MCF 10A (cell line): ENCODE measurements around the gene SCD5. TPM values are rescaled to one million over a fixed set of nuclear protein-coding genes. Genes with fewer than 3 reads are reported as not detected.

Experiments
- BruUV-seq: library from RNA; stranded (reverse); fragments of 400-500 nt; replicated peaks from 2 replicates; lab custom pipeline; 2021; lab: Mats Ljungman, UMichigan
- CTCF ChIA-PET: fragments of 300-600 bp; sonication (Branson Sonifier 250); formaldehyde crosslinking; extraction: SDS; loops from one replicate; lab custom pipeline; 2021; ENCODE audit warnings: antibody characterized with exemption, inconsistent platforms; lab: Yijun Ruan, JAX
- POLR2A ChIA-PET: fragments of 300-600, 350-650 bp; sonication (Branson Sonifier 250); formaldehyde crosslinking; extraction: SDS; loops from one replicate; lab custom pipeline; 2020; ENCODE audit warnings: antibody characterized with exemption, inconsistent platforms; lab: Yijun Ruan, JAX
- DNase-seq: peaks from one replicate; pipeline ENCODE4 v3.0.0-alpha.2; 2018; ENCODE audit not compliant: unreplicated experiment
- H3K27ac Mint-ChIP-seq: one replicate; pipeline ENCODE4 v1.8.0; 2022; ENCODE audit warnings: mild to moderate bottlenecking, low read depth, mixed read lengths; ENCODE audit not compliant: unreplicated experiment
- H3K27me3 Mint-ChIP-seq: one replicate; pipeline ENCODE4 v1.8.0; 2022; ENCODE audit warnings: mixed read lengths; ENCODE audit not compliant: insufficient read depth, unreplicated experiment
- H3K36me3 Mint-ChIP-seq: one replicate; pipeline ENCODE4 v1.8.0; 2022; ENCODE audit warnings: mild to moderate bottlenecking, moderate library complexity, mixed read lengths; ENCODE audit not compliant: insufficient read depth, unreplicated experiment
- H3K4me1 Mint-ChIP-seq: one replicate; pipeline ENCODE4 v1.8.0; 2022; ENCODE audit warnings: mixed read lengths; ENCODE audit not compliant: insufficient read depth, unreplicated experiment
- H3K4me3 Mint-ChIP-seq: one replicate; pipeline ENCODE4 v1.8.0; 2022; ENCODE audit warnings: mild to moderate bottlenecking, moderate library complexity, mixed read lengths; ENCODE audit not compliant: unreplicated experiment
- H3K9me3 Mint-ChIP-seq: one replicate; pipeline ENCODE4 v1.8.0; 2022; ENCODE audit warnings: mixed read lengths; ENCODE audit not compliant: unreplicated experiment
- intact Hi-C: fragments of 100-400 bp; cut with micrococcal nuclease; formaldehyde crosslinking; loops from 2 replicates; pipeline ENCODE4 v1.14.1; 2022
- total RNA-seq: library from RNA; stranded (reverse); gene quantifications from 2 replicates; pipeline ENCODE4 v1.2.3, GENCODE V29; 2022
- TF ChIP-seq, protein P1 (sequence below): fragments of 200-600 bp; IDR thresholded peaks from one replicate; pipeline ENCODE4 v1.8.0; 2022; ENCODE audit warnings: antibody characterized with exemption, mild to moderate bottlenecking; ENCODE audit not compliant: unreplicated experiment

Gene SCD5
- total RNA-seq, 1 experiment from 2014 or later = 3.6 TPM

DNA sequence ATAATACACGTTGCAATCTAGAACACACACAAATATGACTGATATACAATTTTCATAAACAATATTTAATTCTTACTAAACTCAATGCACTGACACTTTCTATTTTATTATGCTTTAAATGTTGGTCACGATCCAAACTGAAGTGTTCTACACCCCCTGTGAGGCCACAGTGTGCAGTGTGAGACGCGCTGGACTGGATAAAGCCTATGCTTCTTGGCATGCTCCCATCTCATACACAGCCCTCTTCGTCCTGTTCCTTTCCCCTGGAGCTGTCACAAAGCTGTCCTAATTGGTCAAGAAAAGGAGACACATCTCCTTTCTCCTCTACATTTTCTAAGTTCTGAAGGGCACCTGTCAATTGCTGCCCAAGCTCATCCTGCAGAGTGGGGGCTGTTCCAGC is 72.0 kb downstream of the SCD5 start:
- H3K4me1 Mint-ChIP-seq = no peaks in the 10 kb centered on the region
- no peak for DNase-seq
- ChIA-PET POLR2A (no interaction called here), CTCF (no interaction called here)
- TF ChIP-seq, protein P1, sequence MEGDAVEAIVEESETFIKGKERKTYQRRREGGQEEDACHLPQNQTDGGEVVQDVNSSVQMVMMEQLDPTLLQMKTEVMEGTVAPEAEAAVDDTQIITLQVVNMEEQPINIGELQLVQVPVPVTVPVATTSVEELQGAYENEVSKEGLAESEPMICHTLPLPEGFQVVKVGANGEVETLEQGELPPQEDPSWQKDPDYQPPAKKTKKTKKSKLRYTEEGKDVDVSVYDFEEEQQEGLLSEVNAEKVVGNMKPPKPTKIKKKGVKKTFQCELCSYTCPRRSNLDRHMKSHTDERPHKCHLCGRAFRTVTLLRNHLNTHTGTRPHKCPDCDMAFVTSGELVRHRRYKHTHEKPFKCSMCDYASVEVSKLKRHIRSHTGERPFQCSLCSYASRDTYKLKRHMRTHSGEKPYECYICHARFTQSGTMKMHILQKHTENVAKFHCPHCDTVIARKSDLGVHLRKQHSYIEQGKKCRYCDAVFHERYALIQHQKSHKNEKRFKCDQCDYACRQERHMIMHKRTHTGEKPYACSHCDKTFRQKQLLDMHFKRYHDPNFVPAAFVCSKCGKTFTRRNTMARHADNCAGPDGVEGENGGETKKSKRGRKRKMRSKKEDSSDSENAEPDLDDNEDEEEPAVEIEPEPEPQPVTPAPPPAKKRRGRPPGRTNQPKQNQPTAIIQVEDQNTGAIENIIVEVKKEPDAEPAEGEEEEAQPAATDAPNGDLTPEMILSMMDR = no peak
- intact Hi-C loops = no loop called here
- no TSS peak for BruUV-seq
- no peak overlapping the region for H3K27ac Mint-ChIP-seq
- H3K36me3 Mint-ChIP-seq = no peaks in the 10 kb centered on the region
- no peaks in the 10 kb centered on the region for H3K27me3 Mint-ChIP-seq
- no peaks in the 10 kb centered on the region for H3K9me3 Mint-ChIP-seq
- H3K4me3 Mint-ChIP-seq = no peak overlapping the region

DNA sequence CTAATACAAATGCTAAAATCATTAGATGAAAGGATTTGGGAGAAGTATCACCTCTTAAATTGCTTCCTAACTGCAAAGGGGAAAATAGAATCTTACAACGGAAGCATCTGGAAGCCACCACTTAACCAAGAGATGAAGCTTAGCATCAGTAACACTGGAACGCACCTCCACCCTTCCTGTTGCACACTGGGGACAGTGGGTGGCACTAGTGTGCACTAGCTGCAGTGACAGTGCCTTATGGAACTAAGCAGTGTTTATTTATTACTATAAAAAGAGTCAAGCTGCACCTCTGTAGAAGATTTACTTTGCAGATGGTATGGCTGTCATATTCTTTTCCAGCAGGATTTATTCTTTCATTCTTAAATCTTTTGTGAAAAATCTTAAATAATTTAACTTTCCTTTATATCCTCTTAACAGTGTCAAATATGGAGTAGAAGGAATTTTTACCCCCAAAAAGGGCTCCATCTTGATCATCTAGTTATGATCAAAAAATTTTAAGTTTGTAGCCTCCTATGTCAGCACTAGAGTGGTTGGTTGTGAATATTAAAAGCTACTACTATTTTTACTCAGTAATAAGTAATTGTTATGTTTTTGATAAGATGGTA is 76.7 kb downstream of the SCD5 start:
- intact Hi-C loops = loop anchor here (1.0 to 5.0 kb wide), 2 partner anchors 80 to 260 kb away; no protein-coding TSS in a partner anchor
- no TSS peak for BruUV-seq
- peak; percentile 45 for DNase-seq
- H3K9me3 Mint-ChIP-seq = no peaks in the 10 kb centered on the region
- H3K4me1 Mint-ChIP-seq = no peaks in the 10 kb centered on the region
- H3K36me3 Mint-ChIP-seq = no peaks in the 10 kb centered on the region
- H3K27me3 Mint-ChIP-seq = no peaks in the 10 kb centered on the region
- ChIA-PET POLR2A (interaction anchor here (0.7 to 1.2 kb wide), 3 partner anchors 26 to 63 kb away, joined by 3 read pairs; no protein-coding TSS in a partner anchor), CTCF (interaction anchor here (0.7 to 4.3 kb wide), 22 partner anchors 9 to 256 kb away, joined by 3 to 51 read pairs (median 6); partner anchors contain the start of gene SCD5)
- TF ChIP-seq, protein P1 = peak; percentile 21
- no peak overlapping the region for H3K4me3 Mint-ChIP-seq
- no peak overlapping the region for H3K27ac Mint-ChIP-seq

DNA sequence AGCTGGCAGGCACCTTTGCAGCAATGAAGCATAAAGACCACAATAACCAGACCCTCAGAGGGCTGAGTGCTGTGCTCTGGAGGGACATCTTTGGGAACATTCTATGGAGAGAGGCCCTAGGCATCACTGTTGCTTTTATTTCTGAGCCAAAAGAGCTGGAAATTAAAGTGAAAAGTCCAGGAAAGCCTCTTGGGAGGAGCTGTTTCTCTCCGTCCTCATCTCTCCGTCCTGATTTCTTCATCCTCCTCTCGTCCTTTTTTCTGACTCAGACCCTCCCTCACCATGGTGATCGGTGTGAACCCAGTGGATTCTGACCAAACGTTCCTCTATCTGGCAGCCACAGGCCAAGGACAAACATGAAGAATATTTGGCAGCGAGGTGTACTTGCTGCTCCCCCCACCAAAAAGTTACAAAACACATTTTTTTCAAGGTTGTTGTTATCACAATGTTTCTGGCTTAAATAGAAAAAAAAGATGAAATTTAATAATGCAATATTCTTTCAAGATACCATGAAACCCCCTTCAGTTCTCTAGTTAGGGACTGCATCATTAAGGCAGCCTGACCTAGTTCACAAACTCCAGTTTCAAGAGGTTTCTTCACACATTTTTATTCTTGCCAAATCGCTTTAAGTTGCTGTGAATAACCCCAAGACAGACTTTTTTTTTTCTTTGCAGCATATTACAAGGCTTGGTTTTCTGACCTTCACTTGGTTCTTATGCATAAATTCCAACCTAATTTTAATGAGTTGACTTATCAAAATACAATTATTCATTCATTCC is 80.2 kb downstream of the SCD5 start:
- no peaks in the 10 kb centered on the region for H3K27me3 Mint-ChIP-seq
- H3K4me1 Mint-ChIP-seq = no peaks in the 10 kb centered on the region
- BruUV-seq = no TSS peak
- no peak overlapping the region for H3K4me3 Mint-ChIP-seq
- H3K36me3 Mint-ChIP-seq = no peaks in the 10 kb centered on the region
- CTCF ChIA-PET = interaction anchor here (0.7 kb wide), 1 partner anchor 221 kb away, joined by 3 read pairs; no protein-coding TSS in a partner anchor
- TF ChIP-seq, protein P1 = no peak
- H3K27ac Mint-ChIP-seq = no peak overlapping the region
- POLR2A ChIA-PET = interaction anchor here (0.6 kb wide), 1 partner anchor 1290 kb away, joined by 4 read pairs; no protein-coding TSS in a partner anchor
- intact Hi-C loops = no loop called here
- no peaks in the 10 kb centered on the region for H3K9me3 Mint-ChIP-seq
- no peak for DNase-seq
